Breast epithelium (tissue), 4 donors: ENCODE measurements around the gene INO80E. TPM values are rescaled to one million over a fixed set of nuclear protein-coding genes. Genes with fewer than 3 reads are reported as not detected.

Experiments
- DNase-seq, 2 donors: peaks; one replicate each; pipeline ENCODE4 v3.0.0-alpha.2; 2019; ENCODE audit warnings: low spot score in 2 of 2
- H3K27ac ChIP-seq, 2 donors: fragments of 200-600 bp; sonication (generic) in 1 of 2; one replicate each; pipeline ENCODE4 v1.5.1; 2016 to 2019; ENCODE audit warnings: mild to moderate bottlenecking in 1 of 2
- H3K27me3 ChIP-seq, 2 donors: fragments of 200-600 bp; sonication (generic) in 1 of 2; one replicate each; pipeline versions ENCODE4 v1.5.1 to v1.6.0; 2017 to 2019; ENCODE audit warnings: control low read depth in 1 of 2, mild to moderate bottlenecking in 1 of 2
- H3K36me3 ChIP-seq: fragments of 200-600 bp; one replicate; pipeline ENCODE4 v1.5.1; 2019
- H3K4me1 ChIP-seq, 2 donors: fragments of 200-600 bp; sonication (generic); one replicate each; pipeline ENCODE4 v1.5.1; 2016 to 2019; ENCODE audit warnings: control low read depth in 1 of 2
- H3K4me3 ChIP-seq, 3 donors: fragments of 200-600 bp; sonication (generic); 1 replicate in 2 of 3; 2 replicates in 1 of 3; pipeline ENCODE4 v1.5.1; 2016 to 2019; ENCODE audit warnings: mild to moderate bottlenecking in 3 of 3, moderate library complexity in 2 of 3
- H3K9me3 ChIP-seq, 2 donors: fragments of 200-600 bp; sonication (generic) in 1 of 2; one replicate each; pipeline ENCODE4 v1.5.1; 2016 to 2019; ENCODE audit warnings: control low read depth in 1 of 2
- POLR2A ChIP-seq: fragments of 450-650 bp; IDR thresholded peaks from one replicate; pipeline ENCODE4 v1.6.1; 2016; ENCODE audit warnings: antibody characterized with exemption, mild to moderate bottlenecking, moderate library complexity
- POLR2AphosphoS5 ChIP-seq, 3 donors: sonication (generic); formaldehyde crosslinking; IDR thresholded peaks; one replicate each; pipeline ENCODE4 v1.6.1; 2017; ENCODE audit warnings: antibody characterized with exemption in 3 of 3
- intact Hi-C: fragments of 100-400 bp; cut with DNase I; formaldehyde crosslinking; loops from one replicate; pipeline ENCODE4 v1.15.1; 2023; ENCODE audit warnings: low total_unique reads
- total RNA-seq, 3 donors: library from RNA; depleted of rRNA; stranded (reverse); fragments of >200 nt; gene quantifications; one replicate each; pipeline ENCODE4 v1.1.0, GENCODE V29; 2016
- TF ChIP-seq, protein P1 (sequence below), 3 donors: fragments of 450-650 bp; IDR thresholded peaks; one replicate each; pipeline ENCODE4 v1.5.1; 2016 to 2017; ENCODE audit warnings: antibody characterized with exemption in 3 of 3, mild to moderate bottlenecking in 3 of 3, moderate library complexity in 3 of 3

Gene INO80E
- total RNA-seq, 3 donors from 2014 or later, result 31.8 to 39.7 (median 38.6) TPM

DNA sequence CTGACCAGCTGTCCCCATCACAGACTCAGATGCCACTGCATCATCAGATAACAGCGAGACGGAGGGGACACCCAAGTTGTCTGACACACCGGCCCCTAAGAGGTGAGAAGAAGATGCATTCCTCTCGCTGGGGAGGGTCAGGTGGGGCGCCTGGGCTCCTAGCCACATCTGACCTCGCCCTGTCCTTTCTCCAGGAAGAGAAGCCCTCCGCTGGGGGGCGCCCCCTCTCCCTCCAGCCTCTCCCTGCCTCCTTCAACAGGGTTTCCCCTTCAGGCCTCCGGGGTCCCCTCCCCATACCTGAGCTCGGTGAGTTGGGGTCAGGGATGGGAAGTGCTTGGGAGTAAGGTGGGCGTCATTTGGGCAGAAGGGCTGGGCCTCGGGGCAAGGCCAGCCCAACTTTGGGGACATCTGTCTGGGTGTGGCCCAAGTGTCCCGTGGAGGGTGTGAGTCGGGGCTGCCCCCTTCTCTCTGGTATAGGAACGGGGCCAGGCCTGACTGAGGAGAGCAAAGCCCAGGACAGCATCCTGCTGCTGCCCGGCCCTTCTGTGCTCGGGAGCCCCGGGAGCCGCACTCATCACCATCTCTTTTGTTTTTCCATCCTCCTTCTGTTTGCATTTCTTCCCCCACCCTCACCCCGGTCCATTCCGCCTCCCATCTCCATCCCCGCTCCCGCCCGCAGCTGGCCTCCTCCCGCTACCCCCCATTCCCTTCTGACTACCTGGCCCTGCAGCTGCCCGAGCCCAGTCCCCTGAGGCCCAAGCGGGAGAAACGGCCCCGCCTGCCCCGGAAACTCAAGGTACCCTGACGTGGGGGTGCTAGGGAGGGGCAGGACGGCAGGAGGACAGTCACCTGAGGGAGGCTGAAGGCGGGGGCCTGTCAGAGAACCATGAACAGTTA, 4.9 kb downstream of the INO80E start:
- TF ChIP-seq, protein P1, sequence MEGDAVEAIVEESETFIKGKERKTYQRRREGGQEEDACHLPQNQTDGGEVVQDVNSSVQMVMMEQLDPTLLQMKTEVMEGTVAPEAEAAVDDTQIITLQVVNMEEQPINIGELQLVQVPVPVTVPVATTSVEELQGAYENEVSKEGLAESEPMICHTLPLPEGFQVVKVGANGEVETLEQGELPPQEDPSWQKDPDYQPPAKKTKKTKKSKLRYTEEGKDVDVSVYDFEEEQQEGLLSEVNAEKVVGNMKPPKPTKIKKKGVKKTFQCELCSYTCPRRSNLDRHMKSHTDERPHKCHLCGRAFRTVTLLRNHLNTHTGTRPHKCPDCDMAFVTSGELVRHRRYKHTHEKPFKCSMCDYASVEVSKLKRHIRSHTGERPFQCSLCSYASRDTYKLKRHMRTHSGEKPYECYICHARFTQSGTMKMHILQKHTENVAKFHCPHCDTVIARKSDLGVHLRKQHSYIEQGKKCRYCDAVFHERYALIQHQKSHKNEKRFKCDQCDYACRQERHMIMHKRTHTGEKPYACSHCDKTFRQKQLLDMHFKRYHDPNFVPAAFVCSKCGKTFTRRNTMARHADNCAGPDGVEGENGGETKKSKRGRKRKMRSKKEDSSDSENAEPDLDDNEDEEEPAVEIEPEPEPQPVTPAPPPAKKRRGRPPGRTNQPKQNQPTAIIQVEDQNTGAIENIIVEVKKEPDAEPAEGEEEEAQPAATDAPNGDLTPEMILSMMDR (IDR thresholded peaks at IDR 0.05), result no peak
- TF ChIP-seq POLR2A (no peak), POLR2AphosphoS5 (IDR thresholded peaks at IDR 0.05) (no peak)
- DNase-seq, result no peak
- Histone ChIP-seq H3K27me3 (no peaks in the 10 kb centered on the region), H3K27ac (no peak overlapping the region), H3K4me1 (peaks cover 0 to 4% of the 10 kb centered on the region in 2 donors), H3K9me3 (no peaks in the 10 kb centered on the region), H3K36me3 (no peaks in the 10 kb centered on the region), H3K4me3 (no peak overlapping the region)
- intact Hi-C loops, result no loop called here

DNA sequence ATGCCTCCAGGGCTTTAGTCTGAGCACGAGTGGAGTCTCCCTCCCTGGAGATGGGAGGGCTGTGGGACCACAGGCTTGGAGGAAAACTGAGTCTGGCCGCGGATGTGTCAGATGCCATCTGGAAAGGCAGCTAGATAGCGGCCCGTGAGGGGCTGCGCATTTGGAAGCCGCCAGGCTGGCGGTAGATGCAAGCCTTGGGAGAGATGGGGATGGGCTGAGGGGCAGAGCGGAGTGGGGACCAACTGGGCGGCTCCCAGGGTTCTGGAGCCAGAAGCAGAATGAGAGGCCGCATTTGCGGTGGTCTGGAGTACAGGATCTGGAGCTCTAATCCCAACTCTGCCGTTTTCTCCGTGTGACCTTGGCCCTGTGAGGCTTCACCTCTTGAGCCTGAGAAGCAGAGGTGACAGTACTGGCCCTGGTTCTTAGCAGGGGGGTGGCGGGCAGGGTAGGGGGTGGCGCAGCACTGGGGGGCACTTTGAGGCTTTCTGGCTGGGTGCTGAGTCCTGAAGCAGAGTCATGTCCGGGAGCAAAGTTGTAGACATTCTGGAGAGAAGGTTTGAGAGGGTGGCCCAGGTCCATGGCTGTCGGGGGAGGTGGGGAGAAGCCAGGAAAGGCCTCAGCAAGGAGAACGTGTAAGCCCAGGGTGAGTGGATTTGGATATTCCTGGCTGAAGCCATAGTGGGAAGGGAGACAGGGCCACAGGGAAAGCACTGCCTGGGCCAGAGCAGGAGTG, 6.7 kb downstream of the INO80E start:
- no peak for TF ChIP-seq POLR2AphosphoS5 (IDR thresholded peaks at IDR 0.05)
- TF ChIP-seq, protein P1 (IDR thresholded peaks at IDR 0.05), result no peak
- no peak for TF ChIP-seq POLR2A
- Histone ChIP-seq H3K27me3 (no peaks in the 10 kb centered on the region), H3K4me1 (no peaks in the 10 kb centered on the region), H3K9me3 (no peaks in the 10 kb centered on the region), H3K4me3 (no peak overlapping the region), H3K27ac (no peak overlapping the region), H3K36me3 (no peaks in the 10 kb centered on the region)
- intact Hi-C loops, result no loop called here
- DNase-seq, result no peak

DNA sequence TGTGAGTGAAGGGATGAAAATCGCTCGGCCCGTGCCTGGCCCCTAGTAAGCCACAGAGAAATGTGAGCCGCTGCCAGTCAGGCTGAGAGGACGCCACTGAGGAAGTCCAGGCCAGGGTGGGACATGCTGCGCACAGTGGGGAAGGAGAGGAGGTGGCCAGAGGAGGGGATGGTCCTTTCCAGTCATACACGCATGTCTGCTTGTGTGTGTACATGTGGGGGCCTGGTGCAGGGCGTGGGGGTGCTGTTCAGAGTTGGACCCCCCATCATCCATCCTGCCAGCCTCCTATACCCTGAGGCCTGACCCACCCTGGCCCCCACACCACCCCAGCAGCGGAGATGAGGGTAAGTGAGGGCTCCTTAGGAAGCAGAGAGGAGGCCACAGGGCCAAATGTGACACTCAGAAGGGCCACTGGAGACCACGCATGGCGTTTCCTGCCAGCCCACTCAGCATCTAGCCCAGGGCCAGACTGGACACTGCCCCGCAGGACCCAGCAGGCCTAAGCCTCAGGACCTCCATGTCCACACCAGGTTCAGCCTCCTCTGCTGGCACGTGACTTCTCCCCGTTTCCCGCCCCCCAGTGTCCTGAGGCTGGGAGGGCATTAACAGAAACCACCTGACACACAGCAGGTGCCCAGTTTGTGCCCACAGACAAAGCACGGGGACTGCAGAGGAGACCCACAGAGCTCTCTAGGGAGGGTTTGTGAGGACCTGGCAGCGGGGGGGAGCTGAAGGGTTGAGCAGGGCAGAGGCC, 7.8 kb downstream of the INO80E start:
- no peak overlapping the region for H3K27ac ChIP-seq
- TF ChIP-seq, protein P1 (IDR thresholded peaks at IDR 0.05), result no peak
- TF ChIP-seq POLR2A (no peak), POLR2AphosphoS5 (IDR thresholded peaks at IDR 0.05) (no peak)
- no peaks in the 10 kb centered on the region for H3K36me3 ChIP-seq
- H3K27me3 ChIP-seq, result no peaks in the 10 kb centered on the region
- H3K4me1 ChIP-seq, result no peaks in the 10 kb centered on the region
- no peak for DNase-seq
- H3K9me3 ChIP-seq, result no peaks in the 10 kb centered on the region
- H3K4me3 ChIP-seq, result no peak overlapping the region
- intact Hi-C loops, result no loop called here

DNA sequence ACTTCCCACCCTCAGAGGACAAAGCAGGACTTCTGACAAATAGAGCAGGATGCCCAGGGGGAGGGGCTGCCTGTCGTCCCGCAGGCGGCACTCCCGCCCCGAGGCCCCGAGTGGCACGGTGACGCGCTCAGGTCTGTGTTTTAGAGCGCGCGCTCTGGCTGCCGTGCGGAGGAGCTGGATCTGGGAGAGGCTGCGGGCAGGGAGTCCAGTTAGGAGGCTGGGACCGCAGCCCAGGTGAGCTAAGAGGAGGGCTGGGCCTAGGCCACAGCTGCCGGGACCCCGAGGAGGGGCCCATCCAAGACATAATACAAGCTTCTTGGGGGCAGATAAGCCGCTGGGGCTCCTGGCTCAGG, 8.4 kb downstream of the INO80E start:
- intact Hi-C loops, result no loop called here
- no peak for DNase-seq

More for the DNA sequence above, 8.4 kb downstream of the INO80E start:
- no peaks in the 10 kb centered on the region for H3K4me1 ChIP-seq
- no peak overlapping the region for H3K27ac ChIP-seq
- H3K9me3 ChIP-seq, result no peaks in the 10 kb centered on the region
- H3K4me3 ChIP-seq, result no peak overlapping the region
- H3K36me3 ChIP-seq, result no peaks in the 10 kb centered on the region
- H3K27me3 ChIP-seq, result peaks cover under 1 to 2% of the 10 kb centered on the region in 2 donors
- TF ChIP-seq POLR2AphosphoS5 (IDR thresholded peaks at IDR 0.05), result no peak
- TF ChIP-seq, protein P1 (IDR thresholded peaks at IDR 0.05), result no peak
- TF ChIP-seq POLR2A, result no peak
